Astrocyte (in vitro differentiated cells and primary cell): ENCODE results near the gene CPNE7. TPM values are rescaled to one million over a fixed set of nuclear protein-coding genes. Genes with fewer than 3 reads are reported as not detected.

Experiments used
- DNase-seq: peaks from one replicate; pipeline ENCODE4 v3.0.0-alpha.2; 2010; ENCODE audit warnings: low read depth
- FAIRE-seq: peaks from 2 replicates; lab custom pipeline; 2011; peaks lifted over from hg19 to GRCh38; lab: Jason Lieb, UNC
- H2AFZ ChIP-seq: 2 replicates; pipeline ENCODE4 v1.6.0; 2012; ENCODE audit warnings: low read depth, low read length, inconsistent platforms
- H3K27ac ChIP-seq: 2 replicates; pipeline ENCODE4 v1.5.1; 2011; ENCODE audit warnings: low read depth, low read length, inconsistent platforms
- H3K27me3 ChIP-seq: 2 replicates; pipeline ENCODE4 v1.6.0; 2011; ENCODE audit warnings: low read length, inconsistent platforms; ENCODE audit not compliant: insufficient read depth
- H3K36me3 ChIP-seq: 2 replicates; pipeline ENCODE4 v1.5.1; 2011; ENCODE audit warnings: low read length, inconsistent platforms; ENCODE audit not compliant: insufficient read depth
- H3K4me1 ChIP-seq: 2 replicates; pipeline ENCODE4 v1.5.1; 2011; ENCODE audit warnings: low read length, inconsistent platforms; ENCODE audit not compliant: insufficient read depth
- H3K4me2 ChIP-seq: 2 replicates; pipeline ENCODE4 v1.6.0; 2012; ENCODE audit warnings: low read length, inconsistent platforms
- H3K4me3 ChIP-seq: 2 replicates; pipeline ENCODE4 v1.5.1; 2011; ENCODE audit warnings: low read depth, mild to moderate bottlenecking, low read length, inconsistent platforms; ENCODE audit not compliant: insufficient read depth
- H3K79me2 ChIP-seq: 2 replicates; pipeline ENCODE4 v1.6.0; 2012; ENCODE audit warnings: mild to moderate bottlenecking, low read length, inconsistent platforms; ENCODE audit not compliant: insufficient read depth
- H3K9ac ChIP-seq: 2 replicates; pipeline ENCODE4 v1.6.0; 2012; ENCODE audit warnings: mild to moderate bottlenecking, low read length, inconsistent platforms
- H3K9me3 ChIP-seq: 2 replicates; pipeline ENCODE4 v1.5.1; 2012; ENCODE audit warnings: low read depth, mild to moderate bottlenecking, low read length, inconsistent platforms; ENCODE audit not compliant: insufficient read depth
- H4K20me1 ChIP-seq: 2 replicates; pipeline ENCODE4 v1.6.0; 2012; ENCODE audit warnings: low read length, inconsistent platforms; ENCODE audit not compliant: insufficient read depth
- H3K27ac Mint-ChIP-seq: one replicate; pipeline ENCODE4 v1.8.0; 2021; ENCODE audit warnings: mild to moderate bottlenecking, mixed read lengths; ENCODE audit not compliant: unreplicated experiment
- H3K27me3 Mint-ChIP-seq: one replicate; pipeline ENCODE4 v1.8.0; 2021; ENCODE audit warnings: low read depth, mixed read lengths; ENCODE audit not compliant: unreplicated experiment
- H3K36me3 Mint-ChIP-seq: one replicate; pipeline ENCODE4 v1.8.0; 2021; ENCODE audit warnings: low read depth, mixed read lengths; ENCODE audit not compliant: unreplicated experiment
- H3K4me1 Mint-ChIP-seq: one replicate; pipeline ENCODE4 v1.8.0; 2021; ENCODE audit warnings: low read depth, mixed read lengths; ENCODE audit not compliant: unreplicated experiment
- H3K4me3 Mint-ChIP-seq: one replicate; pipeline ENCODE4 v1.8.0; 2021; ENCODE audit warnings: mild to moderate bottlenecking, moderate library complexity, mixed read lengths; ENCODE audit not compliant: unreplicated experiment
- H3K9me3 Mint-ChIP-seq: one replicate; pipeline ENCODE4 v1.8.0; 2021; ENCODE audit warnings: mild to moderate bottlenecking, mixed read lengths; ENCODE audit not compliant: unreplicated experiment
- EZH2 ChIP-seq: IDR thresholded peaks from 2 replicates; pipeline ENCODE4 v1.6.1; 2012; ENCODE audit warnings: mild to moderate bottlenecking, low read length, inconsistent platforms; ENCODE audit not compliant: insufficient read depth
- total RNA-seq: library from RNA; stranded (reverse); gene quantifications from 2 replicates; pipeline ENCODE4 v1.2.1, GENCODE V29; 2021
- TF ChIP-seq, protein P1 (sequence below): IDR thresholded peaks from 2 replicates; pipeline ENCODE4 v1.5.1; 2011; ENCODE audit warnings: low read depth, mild to moderate bottlenecking, inconsistent platforms, low read length, moderate library complexity; ENCODE audit not compliant: insufficient read depth

The CPNE7 gene
- total RNA-seq, 1 donor from 2014 or later: 7.5 TPM

DNA sequence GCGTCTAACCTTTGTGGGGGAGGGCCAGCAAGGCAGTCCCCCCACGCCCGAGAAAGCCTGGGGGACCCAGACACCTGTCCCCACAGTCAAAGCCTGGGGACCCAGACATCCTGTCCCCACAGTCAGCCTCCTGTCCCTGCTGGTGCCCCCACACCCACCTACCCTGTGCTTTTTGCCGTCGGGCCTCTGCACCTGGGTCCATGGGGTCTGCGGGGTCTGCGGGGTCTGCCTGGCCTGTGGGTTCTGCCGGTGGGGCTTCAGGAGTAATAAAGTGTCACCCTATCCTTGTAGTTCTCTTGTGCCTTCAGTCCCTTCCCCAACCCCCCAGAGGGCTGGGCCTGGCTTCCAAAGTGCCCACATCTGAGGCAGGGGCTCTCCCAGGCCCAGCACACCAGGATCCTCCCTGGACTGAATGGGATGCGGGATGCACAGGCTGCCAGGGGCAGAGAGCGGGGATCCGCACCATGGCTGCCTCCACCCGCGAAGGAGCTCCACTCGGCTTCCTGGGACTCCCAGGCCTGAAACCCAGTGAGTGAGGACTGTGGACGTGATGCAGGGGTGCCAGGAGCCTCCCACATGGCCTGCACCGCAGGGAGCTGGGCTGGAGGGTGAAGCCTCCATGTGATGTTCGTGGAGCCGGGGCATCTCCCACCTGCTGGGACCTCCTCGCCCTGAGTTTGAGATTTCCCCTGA is 21.5 kb downstream of the CPNE7 start:
- Histone ChIP-seq H3K9me3 (no peaks in the 10 kb centered on the region), H3K36me3 (no peaks in the 10 kb centered on the region), H3K4me2 (no peak overlapping the region), H3K27ac (no peak overlapping the region), H3K79me2 (no peaks in the 10 kb centered on the region), H4K20me1 (no peaks in the 10 kb centered on the region), H2AFZ (no peak overlapping the region), H3K9ac (no peak overlapping the region), H3K4me1 (peaks cover 5% of the 10 kb centered on the region), H3K4me3 (no peak overlapping the region), H3K27me3 (no peaks in the 10 kb centered on the region)
- no peaks in the 10 kb centered on the region for H3K9me3 Mint-ChIP-seq
- H3K36me3 Mint-ChIP-seq: no peaks in the 10 kb centered on the region
- no peak for TF ChIP-seq EZH2
- TF ChIP-seq, protein P1, sequence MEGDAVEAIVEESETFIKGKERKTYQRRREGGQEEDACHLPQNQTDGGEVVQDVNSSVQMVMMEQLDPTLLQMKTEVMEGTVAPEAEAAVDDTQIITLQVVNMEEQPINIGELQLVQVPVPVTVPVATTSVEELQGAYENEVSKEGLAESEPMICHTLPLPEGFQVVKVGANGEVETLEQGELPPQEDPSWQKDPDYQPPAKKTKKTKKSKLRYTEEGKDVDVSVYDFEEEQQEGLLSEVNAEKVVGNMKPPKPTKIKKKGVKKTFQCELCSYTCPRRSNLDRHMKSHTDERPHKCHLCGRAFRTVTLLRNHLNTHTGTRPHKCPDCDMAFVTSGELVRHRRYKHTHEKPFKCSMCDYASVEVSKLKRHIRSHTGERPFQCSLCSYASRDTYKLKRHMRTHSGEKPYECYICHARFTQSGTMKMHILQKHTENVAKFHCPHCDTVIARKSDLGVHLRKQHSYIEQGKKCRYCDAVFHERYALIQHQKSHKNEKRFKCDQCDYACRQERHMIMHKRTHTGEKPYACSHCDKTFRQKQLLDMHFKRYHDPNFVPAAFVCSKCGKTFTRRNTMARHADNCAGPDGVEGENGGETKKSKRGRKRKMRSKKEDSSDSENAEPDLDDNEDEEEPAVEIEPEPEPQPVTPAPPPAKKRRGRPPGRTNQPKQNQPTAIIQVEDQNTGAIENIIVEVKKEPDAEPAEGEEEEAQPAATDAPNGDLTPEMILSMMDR: no peak
- peaks cover 5% of the 10 kb centered on the region for H3K4me1 Mint-ChIP-seq
- no peaks in the 10 kb centered on the region for H3K27me3 Mint-ChIP-seq
- no peak overlapping the region for H3K27ac Mint-ChIP-seq
- FAIRE-seq (no peak), DNase-seq (no peak)
- no peak overlapping the region for H3K4me3 Mint-ChIP-seq

DNA sequence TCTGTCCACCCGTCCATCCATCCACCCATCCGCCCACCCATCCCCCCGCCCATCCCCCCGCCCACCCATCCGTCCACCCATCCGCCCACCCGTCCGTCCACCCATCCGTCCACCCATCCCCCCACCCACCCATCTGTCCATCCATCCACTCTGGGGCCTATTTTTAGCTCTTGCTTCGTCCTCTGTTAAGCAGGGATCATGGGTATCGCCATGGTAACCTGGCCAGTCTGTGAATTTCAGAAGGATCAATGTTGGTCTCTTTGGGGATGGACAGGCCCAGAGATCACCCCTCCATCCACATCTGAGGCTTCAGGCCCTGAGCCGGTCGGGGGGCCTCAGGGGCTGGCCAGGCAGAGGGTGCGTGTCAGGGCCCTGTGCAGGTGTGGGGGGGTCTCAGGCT is 22.6 kb downstream of the CPNE7 start:
- Histone ChIP-seq H3K4me2 (no peak overlapping the region), H3K79me2 (no peaks in the 10 kb centered on the region), H2AFZ (no peak overlapping the region), H4K20me1 (no peaks in the 10 kb centered on the region), H3K9me3 (no peaks in the 10 kb centered on the region), H3K27ac (no peak overlapping the region), H3K4me1 (peaks cover 13% of the 10 kb centered on the region), H3K4me3 (no peak overlapping the region), H3K9ac (no peak overlapping the region), H3K27me3 (no peaks in the 10 kb centered on the region), H3K36me3 (no peaks in the 10 kb centered on the region)
- no peak for TF ChIP-seq EZH2
- TF ChIP-seq, protein P1: no peak
- H3K4me3 Mint-ChIP-seq: no peak overlapping the region
- peaks cover 10% of the 10 kb centered on the region for H3K4me1 Mint-ChIP-seq
- DNase-seq: no peak
- no peaks in the 10 kb centered on the region for H3K36me3 Mint-ChIP-seq
- no peak for FAIRE-seq
- no peaks in the 10 kb centered on the region for H3K27me3 Mint-ChIP-seq
- no peak overlapping the region for H3K27ac Mint-ChIP-seq
- H3K9me3 Mint-ChIP-seq: no peaks in the 10 kb centered on the region

DNA sequence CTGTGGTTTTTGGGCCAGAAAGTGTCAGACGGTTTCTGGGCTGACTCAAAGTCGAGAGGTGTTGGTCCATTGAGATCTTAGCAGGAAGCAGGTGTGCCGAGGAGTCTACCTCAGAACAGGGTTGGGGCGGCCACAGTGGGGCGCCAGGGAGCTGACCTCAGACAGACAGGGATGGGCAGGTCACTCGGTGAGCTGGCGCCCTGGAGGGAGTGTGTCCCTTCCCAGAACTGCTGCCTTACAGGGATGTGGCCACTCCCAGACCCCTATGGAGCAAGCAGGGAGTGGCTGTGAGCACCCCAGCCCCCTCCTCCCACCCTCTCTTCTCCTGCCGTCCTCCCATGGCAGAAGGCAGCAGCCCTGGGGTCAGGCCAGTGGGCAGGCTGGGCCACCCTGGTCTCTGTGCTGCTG is 23.9 kb downstream of the CPNE7 start:
- TF ChIP-seq, protein P1: no peak
- TF ChIP-seq EZH2: no peak
- Mint-ChIP-seq H3K4me1 (peaks cover 10% of the 10 kb centered on the region), H3K27me3 (no peaks in the 10 kb centered on the region), H3K27ac (no peak overlapping the region), H3K36me3 (no peaks in the 10 kb centered on the region), H3K4me3 (no peak overlapping the region), H3K9me3 (no peaks in the 10 kb centered on the region)
- Histone ChIP-seq H3K36me3 (no peaks in the 10 kb centered on the region), H3K9ac (no peak overlapping the region), H3K79me2 (no peaks in the 10 kb centered on the region), H3K27ac (no peak overlapping the region), H3K4me3 (no peak overlapping the region), H3K9me3 (no peaks in the 10 kb centered on the region), H4K20me1 (no peaks in the 10 kb centered on the region), H3K4me1 (peaks cover 13% of the 10 kb centered on the region), H3K4me2 (no peak overlapping the region), H3K27me3 (no peaks in the 10 kb centered on the region), H2AFZ (no peak overlapping the region)
- DNase-seq (no peak), FAIRE-seq (no peak)
